AG04449 (cell line): ENCODE measurements around the gene SAFB2.

Source experiments
- CTCF ChIA-PET: fragments of 350-600 bp; formaldehyde crosslinking; extraction: SDS; loops from one replicate; lab custom pipeline; 2021; ENCODE audit warnings: antibody characterized with exemption; lab: Yijun Ruan, JAX
- POLR2A ChIA-PET: fragments of 400-600, 350-600 bp; formaldehyde crosslinking; extraction: SDS; loops from one replicate; lab custom pipeline; 2020; ENCODE audit warnings: antibody characterized with exemption, inconsistent platforms; lab: Yijun Ruan, JAX
- DNase-seq: peaks from one replicate; pipeline ENCODE4 v3.0.0-alpha.2; 2010; ENCODE audit warnings: low read depth, low spot score
- H3K4me3 ChIP-seq: 2 replicates; pipeline ENCODE4 v1.5.1; 2011; ENCODE audit warnings: low read depth, mild to moderate bottlenecking, control low read depth, low read length
- CTCF ChIP-seq: IDR thresholded peaks from one replicate; pipeline ENCODE4 v1.5.1; 2011; ENCODE audit warnings: mild to moderate bottlenecking, moderate library complexity, low read length, control low read depth, inconsistent platforms; ENCODE audit not compliant: insufficient read depth; ENCODE audit errors: missing control alignments

Gene SAFB2

GRCh38 chr19:5624741-5625278 lies 2.2 kb upstream of the SAFB2 start:
- POLR2A ChIA-PET = no interaction called here
- H3K4me3 ChIP-seq = peak overlapping the region; percentile 96
- CTCF ChIA-PET = interaction anchor here (3.1 kb wide), 1 partner anchor 62 kb away, joined by 13 read pairs; no protein-coding TSS in a partner anchor
- no peak for TF ChIP-seq CTCF
- no peak for DNase-seq

GRCh38 chr19:5624018-5624663 lies 1.6 kb upstream of the SAFB2 start:
- TF ChIP-seq CTCF = no peak
- ChIA-PET CTCF (interaction anchor here (3.1 kb wide), 1 partner anchor 63 kb away, joined by 13 read pairs; no protein-coding TSS in a partner anchor), POLR2A (no interaction called here)
- DNase-seq = no peak
- peak overlapping the region; percentile 96 for H3K4me3 ChIP-seq

GRCh38 chr19:5623397-5624017 lies 931 bp upstream of the SAFB2 start:
- ChIA-PET CTCF (interaction anchor here (1.5 to 3.1 kb wide), 2 partner anchors 64 to 577 kb away, joined by 6 to 13 read pairs; no protein-coding TSS in a partner anchor), POLR2A (interaction anchor here (0.6 to 1.7 kb wide), 5 partner anchors 7 to 95 kb away, joined by 3 to 7 read pairs (median 4); partner anchors contain the start of gene RPL36)
- H3K4me3 ChIP-seq = peak overlapping the region; percentile 96
- no peak for TF ChIP-seq CTCF
- no peak for DNase-seq

- POLR2A ChIA-PET = interaction anchor here (1.0 to 1.7 kb wide), 4 partner anchors 9 to 68 kb away, joined by 4 to 7 read pairs (median 4); partner anchors contain the start of gene RPL36
- no peak for DNase-seq
- no peak for TF ChIP-seq CTCF
- peak overlapping the region; percentile 94 for H3K4me3 ChIP-seq
- CTCF ChIA-PET = interaction anchor here (1.3 to 3.1 kb wide), 4 partner anchors 10 to 575 kb away, joined by 3 to 13 read pairs (median 5); no protein-coding TSS in a partner anchor
Observed at GRCh38 chr19:5621945-5622464, 571 bp downstream of the SAFB2 start.

- POLR2A ChIA-PET = interaction anchor here (0.5 kb wide), 1 partner anchor 69 kb away, joined by 3 read pairs; no protein-coding TSS in a partner anchor
- CTCF ChIA-PET = interaction anchor here (1.4 to 3.1 kb wide), 2 partner anchors 66 to 573 kb away, joined by 3 to 13 read pairs; no protein-coding TSS in a partner anchor
- TF ChIP-seq CTCF = no peak
- no peak for DNase-seq
- H3K4me3 ChIP-seq = peak overlapping the region; percentile 94
Observed at GRCh38 chr19:5621311-5621944, 1.1 kb downstream of the SAFB2 start.
